B cell (primary cell): ENCODE results near the gene FAM229B. TPM values are rescaled to one million over a fixed set of nuclear protein-coding genes. Genes with fewer than 3 reads are reported as not detected.

Experiments
- ATAC-seq: fragments of 200-7000 bp; cut with Tn5 transposase; one replicate; pipeline ENCODE4 v1.10.0; 2021; ENCODE audit warnings: low read depth, mild to moderate bottlenecking, moderate number of reproducible peaks, moderate library complexity
- CTCF ChIA-PET: fragments of 350-600 bp; sonication (Branson Sonifier 250); formaldehyde crosslinking; loops from one replicate; lab custom pipeline; 2021; ENCODE audit warnings: antibody characterized with exemption, inconsistent platforms; lab: Charles Lee
- POLR2A ChIA-PET: fragments of 350-600 bp; sonication (Branson Sonifier 250); formaldehyde crosslinking; loops from one replicate; lab custom pipeline; 2021; ENCODE audit warnings: antibody characterized with exemption; lab: Charles Lee
- DNase-seq: peaks from one replicate; pipeline ENCODE4 v3.0.0; 2013
- H2AFZ ChIP-seq: 2 replicates; pipeline ENCODE4 v1.6.1; 2012; ENCODE audit warnings: mild to moderate bottlenecking, low read depth, low read length; ENCODE audit not compliant: insufficient read depth, poor library complexity, severe bottlenecking
- H3K27ac ChIP-seq, 2 donors: 1 replicate in 1 of 2; 2 replicates in 1 of 2; pipeline ENCODE4 v1.5.1; 2012 to 2013; ENCODE audit warnings: low read length in 2 of 2, mild to moderate bottlenecking in 2 of 2, moderate library complexity in 1 of 2
- H3K27me3 ChIP-seq, 4 experiments: fragments of 200-600 bp in 1 of 4; sonication (generic) in 1 of 4; replicated peaks in 1 of 4; 1 replicate in 2 of 4; 2 replicates in 2 of 4; pipeline versions ENCODE4 v1.6.1 to v1.7.0; 2013 to 2016; ENCODE audit warnings: low read length in 3 of 4, mild to moderate bottlenecking in 2 of 4, mixed read lengths in 1 of 4, moderate library complexity in 1 of 4; ENCODE audit not compliant: insufficient read depth in 4 of 4, control insufficient read depth in 3 of 4; ENCODE audit errors: control extremely low read depth in 1 of 4
- H3K36me3 ChIP-seq, 2 experiments: replicated peaks in 1 of 2; 1 replicate in 1 of 2; 2 replicates in 1 of 2; pipeline versions ENCODE4 v1.6.1 to v1.7.1; 2013; ENCODE audit warnings: low read length in 1 of 2; ENCODE audit not compliant: insufficient read depth in 2 of 2, control insufficient read depth in 1 of 2; ENCODE audit errors: control extremely low read depth in 1 of 2, extremely low read depth in 1 of 2
- H3K4me1 ChIP-seq, 2 donors: fragments of 200-600 bp in 1 of 2; sonication (generic) in 1 of 2; 1 replicate in 1 of 2; 2 replicates in 1 of 2; pipeline versions ENCODE4 v1.5.1 to v1.6.1; 2013 to 2017; ENCODE audit warnings: low read length in 2 of 2; ENCODE audit not compliant: control insufficient read depth in 2 of 2, insufficient read depth in 2 of 2
- H3K4me2 ChIP-seq: replicated peaks from 2 replicates; pipeline ENCODE3; 2012; ENCODE audit warnings: mild to moderate bottlenecking, low read depth, low read length; ENCODE audit not compliant: poor library complexity, severe bottlenecking
- H3K4me3 ChIP-seq, 5 experiments: fragments of 200-600 bp in 1 of 5; sonication (generic) in 1 of 5; 1 replicate in 3 of 5; 2 replicates in 2 of 5; pipeline versions ENCODE4 v1.5.1 to v1.7.0; 2011 to 2016; ENCODE audit warnings: low read length in 4 of 5, mild to moderate bottlenecking in 4 of 5, low read depth in 2 of 5, control low read depth in 1 of 5, moderate library complexity in 1 of 5; ENCODE audit not compliant: insufficient read depth in 1 of 5; ENCODE audit errors: control extremely low read depth in 1 of 5, extremely low read depth in 1 of 5
- H3K79me2 ChIP-seq: fragments of 200-600 bp; sonication (generic); one replicate; pipeline ENCODE4 v1.6.0; 2016; ENCODE audit warnings: low read length; ENCODE audit not compliant: control insufficient read depth, insufficient read depth
- H3K9ac ChIP-seq: fragments of 200-600 bp; sonication (generic); 2 replicates; pipeline ENCODE4 v1.6.1; 2017; ENCODE audit warnings: mild to moderate bottlenecking, low read length, moderate library complexity
- H3K9me3 ChIP-seq, 3 donors: one replicate each; pipeline versions ENCODE4 v1.6.1 to v1.7.1; 2013; ENCODE audit warnings: low read length in 2 of 3; ENCODE audit not compliant: control insufficient read depth in 2 of 3, insufficient read depth in 1 of 3; ENCODE audit errors: control extremely low read depth in 1 of 3
- H4K20me1 ChIP-seq: 2 replicates; pipeline ENCODE4 v1.6.0; 2012; ENCODE audit warnings: mild to moderate bottlenecking, low read length; ENCODE audit not compliant: insufficient read depth, control insufficient read depth, poor library complexity, severe bottlenecking
- H3K27ac Mint-ChIP-seq: one replicate; pipeline ENCODE4 v1.8.0; 2021; ENCODE audit warnings: mixed read lengths
- H3K27me3 Mint-ChIP-seq: one replicate; pipeline ENCODE4 v1.8.0; 2021; ENCODE audit warnings: mixed read lengths
- H3K4me1 Mint-ChIP-seq: one replicate; pipeline ENCODE4 v1.8.0; 2021; ENCODE audit warnings: mixed read lengths
- H3K4me3 Mint-ChIP-seq: one replicate; pipeline ENCODE4 v1.8.0; 2021; ENCODE audit warnings: mixed read lengths
- H3K9me3 Mint-ChIP-seq: one replicate; pipeline ENCODE4 v1.8.0; 2022; ENCODE audit warnings: mixed read lengths; ENCODE audit not compliant: insufficient read depth
- EZH2 ChIP-seq: IDR thresholded peaks from 2 replicates; pipeline ENCODE4 v1.6.1; 2012; ENCODE audit warnings: borderline replicate concordance, low read depth, mild to moderate bottlenecking, moderate library complexity, low read length; ENCODE audit not compliant: insufficient read depth, poor library complexity, severe bottlenecking
- WGBS: methylation state at CpG from one replicate; pipeline ENCODE4 v1.1.5; 2013; ENCODE audit warnings: missing lambda C conversion rate; ENCODE audit not compliant: insufficient coverage; 5-methylcytosine and 5-hydroxymethylcytosine counted together
- intact Hi-C: fragments of 100-400 bp; cut with micrococcal nuclease; formaldehyde crosslinking; loops from one replicate; pipeline ENCODE4 v1.10.0; 2022
- polyA plus RNA-seq: library from polyadenylated mRNA; depleted of rRNA; stranded (reverse); fragments of >200 nt; gene quantifications from 2 replicates; pipeline ENCODE4 v1.2.3, GENCODE V29; 2012
- total RNA-seq, 2 donors: library from RNA; stranded (reverse); fragments of 120-200 nt in 1 of 2; gene quantifications; 1 replicate in 1 of 2; 2 replicates in 1 of 2; pipeline versions ENCODE4 v1.2.3 to v1.2.4, GENCODE V29; 2013 to 2022
- TF ChIP-seq, protein P1 (sequence below): fragments of 200-600 bp; IDR thresholded peaks from one replicate; pipeline ENCODE4 v1.8.0; 2022; ENCODE audit warnings: antibody characterized with exemption, mild to moderate bottlenecking

Gene FAM229B
- total and polyA plus RNA-seq, 2 donors (not counting 1 experiment from before 2014, with no cell fraction given), result 1.3 to 4.4 TPM

DNA sequence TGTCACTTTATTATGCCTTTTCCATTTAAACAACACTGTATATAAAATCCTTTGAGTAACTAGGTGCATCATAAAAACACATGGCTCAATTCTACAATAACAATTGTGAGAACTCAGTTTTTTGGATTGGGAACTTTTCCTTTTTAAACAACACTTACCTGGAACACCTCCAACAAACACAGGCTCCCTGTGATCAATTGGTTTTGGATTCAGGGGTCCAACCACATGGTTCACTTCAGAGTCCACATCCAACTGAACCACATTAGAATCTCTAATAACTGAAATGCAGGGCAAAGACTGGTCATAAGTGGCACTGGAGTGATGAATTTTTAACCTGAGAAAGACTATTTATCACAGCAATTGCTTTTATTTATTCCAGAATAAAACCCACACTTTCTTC, 26.5 kb downstream of the FAM229B start:
- no peak for DNase-seq
- Mint-ChIP-seq H3K4me1 (no peaks in the 10 kb centered on the region), H3K27me3 (peaks cover 24% of the 10 kb centered on the region), H3K4me3 (no peak overlapping the region), H3K9me3 (no peaks in the 10 kb centered on the region), H3K27ac (no peak overlapping the region)
- Histone ChIP-seq H3K4me3 (no peak overlapping the region), H3K4me2 (no peak overlapping the region), H3K4me1 (no peaks in the 10 kb centered on the region), H3K27ac (no peak overlapping the region), H3K79me2 (no peaks in the 10 kb centered on the region), H3K27me3 (peaks cover 0 to 4% (median 2%) of the 10 kb centered on the region in 4 experiments), H3K36me3 (no peaks in the 10 kb centered on the region), H4K20me1 (no peaks in the 10 kb centered on the region), H3K9me3 (no peaks in the 10 kb centered on the region), H3K9ac (no peak overlapping the region), H2AFZ (no peak overlapping the region)
- POLR2A ChIA-PET, result no interaction called here
- intact Hi-C loops, result no loop called here
- TF ChIP-seq, protein P1, sequence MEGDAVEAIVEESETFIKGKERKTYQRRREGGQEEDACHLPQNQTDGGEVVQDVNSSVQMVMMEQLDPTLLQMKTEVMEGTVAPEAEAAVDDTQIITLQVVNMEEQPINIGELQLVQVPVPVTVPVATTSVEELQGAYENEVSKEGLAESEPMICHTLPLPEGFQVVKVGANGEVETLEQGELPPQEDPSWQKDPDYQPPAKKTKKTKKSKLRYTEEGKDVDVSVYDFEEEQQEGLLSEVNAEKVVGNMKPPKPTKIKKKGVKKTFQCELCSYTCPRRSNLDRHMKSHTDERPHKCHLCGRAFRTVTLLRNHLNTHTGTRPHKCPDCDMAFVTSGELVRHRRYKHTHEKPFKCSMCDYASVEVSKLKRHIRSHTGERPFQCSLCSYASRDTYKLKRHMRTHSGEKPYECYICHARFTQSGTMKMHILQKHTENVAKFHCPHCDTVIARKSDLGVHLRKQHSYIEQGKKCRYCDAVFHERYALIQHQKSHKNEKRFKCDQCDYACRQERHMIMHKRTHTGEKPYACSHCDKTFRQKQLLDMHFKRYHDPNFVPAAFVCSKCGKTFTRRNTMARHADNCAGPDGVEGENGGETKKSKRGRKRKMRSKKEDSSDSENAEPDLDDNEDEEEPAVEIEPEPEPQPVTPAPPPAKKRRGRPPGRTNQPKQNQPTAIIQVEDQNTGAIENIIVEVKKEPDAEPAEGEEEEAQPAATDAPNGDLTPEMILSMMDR, result no peak
- TF ChIP-seq EZH2, result no peak
- no peak for ATAC-seq
- CTCF ChIA-PET, result no interaction called here

DNA sequence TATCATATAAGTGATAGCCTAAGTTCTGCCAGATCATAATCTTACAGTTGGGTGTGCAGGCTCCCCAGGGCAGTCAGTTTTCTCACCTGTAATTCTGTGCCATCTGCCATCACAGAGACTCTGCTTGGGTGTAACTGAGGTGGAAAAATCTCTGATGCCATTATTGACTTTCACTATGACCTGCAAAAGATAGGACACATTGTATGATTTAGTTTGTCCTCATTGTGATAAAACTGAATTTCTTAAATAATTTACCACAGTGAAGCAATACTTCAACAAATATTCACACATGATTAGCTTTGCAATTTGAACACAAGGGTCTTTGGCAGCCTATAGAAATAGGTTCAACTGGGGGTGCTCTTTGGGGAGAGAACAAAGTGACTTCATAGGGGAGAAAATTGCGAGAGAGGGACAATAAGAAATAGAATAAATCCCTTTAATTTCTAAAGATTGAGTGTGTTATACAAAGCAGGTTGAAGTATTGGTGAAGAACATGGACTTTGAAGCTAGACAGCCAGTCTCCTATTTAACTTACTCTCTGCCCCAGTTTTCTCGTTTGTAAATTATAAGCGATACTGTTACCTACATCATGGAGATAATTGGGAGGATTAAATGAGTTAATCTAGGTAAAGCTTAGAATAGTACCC, 27.3 kb downstream of the FAM229B start:
- CTCF ChIA-PET, result no interaction called here
- no peaks in the 10 kb centered on the region for H3K4me1 Mint-ChIP-seq
- intact Hi-C loops, result no loop called here
- ATAC-seq (no peak), DNase-seq (no peak)
- Histone ChIP-seq H2AFZ (no peak overlapping the region), H3K79me2 (no peaks in the 10 kb centered on the region), H3K9ac (no peak overlapping the region), H3K4me3 (no peak overlapping the region), H3K36me3 (no peaks in the 10 kb centered on the region), H3K27ac (no peak overlapping the region), H3K27me3 (peaks cover 0 to 4% (median 2%) of the 10 kb centered on the region in 4 experiments), H4K20me1 (no peaks in the 10 kb centered on the region), H3K4me1 (no peaks in the 10 kb centered on the region), H3K9me3 (no peaks in the 10 kb centered on the region), H3K4me2 (no peak overlapping the region)
- H3K27me3 Mint-ChIP-seq, result peaks cover 20% of the 10 kb centered on the region
- H3K4me3 Mint-ChIP-seq, result no peak overlapping the region
- no CpG with 5 or more reads among the region's 3 CpGs for WGBS
- POLR2A ChIA-PET, result no interaction called here
- H3K9me3 Mint-ChIP-seq, result no peaks in the 10 kb centered on the region
- TF ChIP-seq, protein P1, result no peak
- TF ChIP-seq EZH2, result no peak
- H3K27ac Mint-ChIP-seq, result no peak overlapping the region
